HuH-7.5 (cell line): ENCODE data around the gene MAP2.

Experiments used
- DNase-seq: peaks from one replicate; pipeline ENCODE4 v3.0.0; 2011; ENCODE audit warnings: low spot score

MAP2 gene, protein sequence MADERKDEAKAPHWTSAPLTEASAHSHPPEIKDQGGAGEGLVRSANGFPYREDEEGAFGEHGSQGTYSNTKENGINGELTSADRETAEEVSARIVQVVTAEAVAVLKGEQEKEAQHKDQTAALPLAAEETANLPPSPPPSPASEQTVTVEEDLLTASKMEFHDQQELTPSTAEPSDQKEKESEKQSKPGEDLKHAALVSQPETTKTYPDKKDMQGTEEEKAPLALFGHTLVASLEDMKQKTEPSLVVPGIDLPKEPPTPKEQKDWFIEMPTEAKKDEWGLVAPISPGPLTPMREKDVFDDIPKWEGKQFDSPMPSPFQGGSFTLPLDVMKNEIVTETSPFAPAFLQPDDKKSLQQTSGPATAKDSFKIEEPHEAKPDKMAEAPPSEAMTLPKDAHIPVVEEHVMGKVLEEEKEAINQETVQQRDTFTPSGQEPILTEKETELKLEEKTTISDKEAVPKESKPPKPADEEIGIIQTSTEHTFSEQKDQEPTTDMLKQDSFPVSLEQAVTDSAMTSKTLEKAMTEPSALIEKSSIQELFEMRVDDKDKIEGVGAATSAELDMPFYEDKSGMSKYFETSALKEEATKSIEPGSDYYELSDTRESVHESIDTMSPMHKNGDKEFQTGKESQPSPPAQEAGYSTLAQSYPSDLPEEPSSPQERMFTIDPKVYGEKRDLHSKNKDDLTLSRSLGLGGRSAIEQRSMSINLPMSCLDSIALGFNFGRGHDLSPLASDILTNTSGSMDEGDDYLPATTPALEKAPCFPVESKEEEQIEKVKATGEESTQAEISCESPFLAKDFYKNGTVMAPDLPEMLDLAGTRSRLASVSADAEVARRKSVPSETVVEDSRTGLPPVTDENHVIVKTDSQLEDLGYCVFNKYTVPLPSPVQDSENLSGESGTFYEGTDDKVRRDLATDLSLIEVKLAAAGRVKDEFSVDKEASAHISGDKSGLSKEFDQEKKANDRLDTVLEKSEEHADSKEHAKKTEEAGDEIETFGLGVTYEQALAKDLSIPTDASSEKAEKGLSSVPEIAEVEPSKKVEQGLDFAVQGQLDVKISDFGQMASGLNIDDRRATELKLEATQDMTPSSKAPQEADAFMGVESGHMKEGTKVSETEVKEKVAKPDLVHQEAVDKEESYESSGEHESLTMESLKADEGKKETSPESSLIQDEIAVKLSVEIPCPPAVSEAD (N-terminal part only)

DNA sequence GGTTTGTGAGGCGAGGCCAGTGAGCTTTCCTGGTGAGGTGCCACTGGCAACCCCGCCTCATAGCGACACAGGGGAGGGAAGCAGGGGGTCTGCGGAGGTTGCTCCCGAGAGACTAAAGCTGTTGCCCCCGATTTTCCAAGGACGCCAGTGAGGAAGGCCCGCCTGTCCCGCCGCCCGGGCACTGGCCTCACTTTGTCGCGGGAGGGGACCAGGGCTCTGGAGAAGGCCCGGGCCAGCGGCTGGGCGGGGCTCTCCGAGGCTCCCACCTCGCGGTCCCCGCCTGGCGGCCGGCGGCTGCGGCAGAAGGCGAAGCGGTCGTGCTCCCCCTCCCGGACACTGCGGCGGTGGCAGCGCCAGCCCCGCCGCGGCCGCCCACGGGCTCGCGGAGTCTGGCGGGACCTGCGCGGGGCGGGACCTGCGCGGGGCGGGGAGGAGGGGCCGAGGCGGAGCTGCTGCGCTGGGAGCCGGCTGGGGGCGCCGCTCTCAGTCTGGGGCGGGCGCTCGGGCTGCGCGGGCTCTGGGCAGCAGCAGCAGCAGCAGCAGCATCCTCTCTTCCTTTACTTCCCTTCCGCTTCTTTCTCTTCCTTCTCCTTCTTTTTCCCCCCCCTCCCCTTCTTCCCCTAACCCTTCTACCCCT, at the start of gene MAP2:
MAP2 (plus strand) TSS at position 486 of the 637 bp plus-strand sequence. CDS start 229,124 bp downstream, outside the sequence.
- DNase-seq, result peak; percentile 62

GRCh38 chr2:209376686-209377085, 47.2 kb upstream of the MAP2 start:
- DNase-seq, result no peak

GRCh38 chr2:209380293-209380692, 43.6 kb upstream of the MAP2 start:
- DNase-seq, result no peak

GRCh38 chr2:209381091-209381490, 42.8 kb upstream of the MAP2 start:
- no peak for DNase-seq

GRCh38 chr2:209382775-209383174, 41.1 kb upstream of the MAP2 start:
- no peak for DNase-seq

- no peak for DNase-seq
These were observed 40.6 kb upstream of the MAP2 start for GRCh38 chr2:209383212-209383611.

- DNase-seq, result no peak
These were observed 36.5 kb upstream of the MAP2 start for GRCh38 chr2:209387389-209387788.

- no peak for DNase-seq
These were observed 35.3 kb upstream of the MAP2 start for GRCh38 chr2:209388446-209389037.

- no peak for DNase-seq
These were observed 34.7 kb upstream of the MAP2 start for GRCh38 chr2:209389171-209389618.

- DNase-seq, result no peak
These were observed 33.0 kb upstream of the MAP2 start for GRCh38 chr2:209390839-209391238.

DNA sequence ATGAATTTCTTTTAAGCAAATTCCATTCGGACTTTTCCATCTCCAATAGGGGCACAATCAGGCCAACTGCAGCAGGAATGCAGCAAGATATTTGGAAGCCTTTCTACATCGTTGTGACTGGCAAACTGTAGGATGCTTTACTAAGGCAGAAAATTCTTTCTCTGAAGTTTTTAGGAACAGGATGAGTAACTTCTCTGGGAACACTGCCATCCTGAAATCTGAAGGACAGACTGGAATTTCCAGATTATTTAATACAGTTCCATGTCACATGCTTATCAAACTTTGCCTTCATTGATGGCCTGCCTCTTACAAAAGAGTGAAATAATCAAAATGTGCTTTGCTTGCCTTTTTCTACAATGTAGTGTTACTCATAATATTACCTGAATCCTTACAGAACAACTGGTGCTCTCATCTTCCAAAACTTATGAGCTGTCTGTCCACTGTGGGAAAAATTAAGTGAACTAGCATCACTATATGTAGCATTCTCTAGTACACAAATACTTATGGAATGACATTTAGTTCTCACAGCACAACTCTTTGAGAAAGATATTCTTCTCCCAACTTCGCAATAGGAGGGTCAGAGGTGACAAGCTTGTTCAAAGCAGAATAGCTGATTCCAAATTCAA, 32.0 kb upstream of the MAP2 start:
- DNase-seq, result no peak

GRCh38 chr2:209395229-209395628, 28.6 kb upstream of the MAP2 start:
- DNase-seq, result no peak

DNA sequence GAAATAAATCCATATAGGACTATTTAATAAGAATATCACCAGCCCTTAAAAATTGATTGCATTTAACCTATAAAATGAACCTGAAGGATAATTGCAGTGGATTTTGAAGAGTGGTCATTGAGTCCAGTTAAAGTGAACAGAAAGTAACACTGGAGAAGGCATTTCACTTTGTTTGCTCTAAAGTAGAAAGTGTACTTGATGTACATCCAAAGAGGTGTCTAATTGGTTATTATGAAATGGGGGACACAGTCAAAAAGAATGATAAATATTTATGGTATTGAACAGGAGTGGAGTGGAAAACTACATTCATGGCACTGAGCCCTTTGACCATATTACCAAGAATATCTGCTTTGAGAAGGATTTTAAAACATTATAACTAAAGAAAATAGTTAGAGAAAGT, 28.2 kb upstream of the MAP2 start:
- no peak for DNase-seq

GRCh38 chr2:209398463-209398862, 25.4 kb upstream of the MAP2 start:
- no peak for DNase-seq

DNA sequence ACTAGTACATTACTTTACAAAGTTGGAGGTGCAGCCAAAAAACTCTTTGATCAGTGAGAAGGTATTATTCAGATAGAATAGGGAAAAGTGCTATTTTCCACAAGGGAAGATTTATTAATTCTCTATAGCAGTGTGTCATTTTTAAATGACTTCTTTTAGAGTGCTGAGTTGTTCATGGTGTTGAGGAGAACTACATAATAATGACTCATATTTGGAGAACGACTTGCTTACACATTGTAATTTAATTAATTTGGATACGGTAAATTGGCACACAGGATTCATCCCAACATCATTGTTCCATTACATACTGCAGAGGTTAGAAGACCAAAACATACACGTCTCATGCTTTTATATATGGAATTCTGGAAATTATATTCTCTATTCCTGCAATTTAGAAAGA, 22.1 kb upstream of the MAP2 start:
- no peak for DNase-seq

DNA sequence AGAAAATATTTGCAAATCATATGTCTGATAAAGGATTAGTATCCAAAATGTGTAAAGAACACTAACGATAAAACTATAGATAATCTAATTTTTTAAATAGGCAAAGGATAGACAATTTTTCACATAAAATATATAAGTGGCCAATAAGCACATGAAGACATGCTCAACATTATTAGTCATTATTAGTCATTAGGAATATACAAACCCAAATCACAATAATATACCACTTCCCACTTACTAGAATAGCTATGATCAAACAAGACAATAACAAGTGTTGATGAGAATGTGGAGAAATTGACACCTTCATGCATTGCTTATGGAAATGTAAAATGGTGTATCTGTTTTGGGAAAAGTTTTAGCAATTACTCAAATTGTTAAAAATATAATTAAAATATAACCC, 12.6 kb upstream of the MAP2 start:
- DNase-seq, result no peak

DNA sequence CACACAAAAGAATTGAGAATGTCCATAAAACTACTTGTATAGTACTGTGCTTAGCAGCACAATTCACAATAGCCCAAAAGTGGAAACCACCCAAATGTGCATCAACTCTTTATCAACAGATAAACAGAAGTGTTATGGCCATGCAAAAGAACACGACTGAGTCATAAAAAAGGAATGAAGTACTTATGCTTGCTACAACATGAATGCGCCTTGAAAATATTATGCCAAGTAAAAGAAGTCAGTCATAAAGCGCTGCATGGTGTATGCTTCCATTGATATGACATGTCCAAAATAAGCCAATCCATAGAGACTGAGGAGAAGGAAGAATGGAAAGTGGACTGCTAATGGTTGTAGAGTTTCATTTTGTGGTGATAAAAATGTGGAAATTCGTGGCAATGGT, 12.1 kb upstream of the MAP2 start:
- DNase-seq, result no peak

- DNase-seq, result no peak
These were observed 10.4 kb upstream of the MAP2 start for GRCh38 chr2:209413311-209414014.

- no peak for DNase-seq
These were observed 6.9 kb upstream of the MAP2 start for GRCh38 chr2:209416913-209417312.

GRCh38 chr2:209422191-209422754, 1.6 kb upstream of the MAP2 start:
- no peak for DNase-seq
